ENCODE results near the gene SAMD4A. TPM values are rescaled to one million over a fixed set of nuclear protein-coding genes. Genes with fewer than 3 reads are reported as not detected.

SAMD4A gene
- total RNA-seq, 1 experiment from 2014 or later = 26.5 TPM

DNA sequence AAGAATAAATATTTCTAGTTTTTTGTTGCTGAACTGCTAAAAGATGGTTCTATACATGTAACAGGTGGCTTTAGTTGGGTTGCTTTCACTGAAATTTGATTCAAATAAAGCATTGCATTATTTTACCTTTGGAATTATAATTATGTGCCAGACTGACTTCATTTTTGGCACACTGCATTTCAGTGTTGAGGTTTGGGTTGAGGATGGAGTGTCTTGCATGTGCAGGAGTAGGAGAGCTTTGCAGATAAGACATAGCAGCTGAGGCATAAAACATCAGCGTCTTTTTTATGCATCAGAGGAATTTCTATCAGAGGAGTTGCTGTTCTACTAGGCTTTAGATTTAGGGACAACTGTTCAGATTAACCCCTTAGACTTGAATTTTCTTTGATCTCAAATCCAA lies 17.2 kb downstream of the SAMD4A start:
- H3K9me3 ChIP-seq (ENCODE audit: low read depth, low read length, poor library complexity, severe bottlenecking) = no peaks in the 10 kb centered on the region
- no peak overlapping the region for H3K4me3 ChIP-seq (ENCODE audit: low read depth, low read length, poor library complexity, severe bottlenecking)
- no peak overlapping the region for H3K27ac ChIP-seq (ENCODE audit: low read depth, low read length, poor library complexity, severe bottlenecking)
- intact Hi-C loops (cut with micrococcal nuclease; ENCODE audit: unreplicated experiment) = no loop called here
- no peaks in the 10 kb centered on the region for H3K36me3 ChIP-seq (ENCODE audit: insufficient read depth, low read length, poor library complexity, severe bottlenecking)
- no peaks in the 10 kb centered on the region for H3K27me3 ChIP-seq (replicated peaks; ENCODE audit: insufficient read depth, low read depth, low read length, poor library complexity)
- POLR2A ChIA-PET (ENCODE audit: low non-redundant PET) = no interaction called here
- CTCF ChIA-PET = no interaction called here
- TF ChIP-seq, protein P1, sequence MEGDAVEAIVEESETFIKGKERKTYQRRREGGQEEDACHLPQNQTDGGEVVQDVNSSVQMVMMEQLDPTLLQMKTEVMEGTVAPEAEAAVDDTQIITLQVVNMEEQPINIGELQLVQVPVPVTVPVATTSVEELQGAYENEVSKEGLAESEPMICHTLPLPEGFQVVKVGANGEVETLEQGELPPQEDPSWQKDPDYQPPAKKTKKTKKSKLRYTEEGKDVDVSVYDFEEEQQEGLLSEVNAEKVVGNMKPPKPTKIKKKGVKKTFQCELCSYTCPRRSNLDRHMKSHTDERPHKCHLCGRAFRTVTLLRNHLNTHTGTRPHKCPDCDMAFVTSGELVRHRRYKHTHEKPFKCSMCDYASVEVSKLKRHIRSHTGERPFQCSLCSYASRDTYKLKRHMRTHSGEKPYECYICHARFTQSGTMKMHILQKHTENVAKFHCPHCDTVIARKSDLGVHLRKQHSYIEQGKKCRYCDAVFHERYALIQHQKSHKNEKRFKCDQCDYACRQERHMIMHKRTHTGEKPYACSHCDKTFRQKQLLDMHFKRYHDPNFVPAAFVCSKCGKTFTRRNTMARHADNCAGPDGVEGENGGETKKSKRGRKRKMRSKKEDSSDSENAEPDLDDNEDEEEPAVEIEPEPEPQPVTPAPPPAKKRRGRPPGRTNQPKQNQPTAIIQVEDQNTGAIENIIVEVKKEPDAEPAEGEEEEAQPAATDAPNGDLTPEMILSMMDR (conservative IDR thresholded peaks at IDR 0.05; ENCODE audit: low read depth, low read length) = no peak
- TF ChIP-seq EZH2 (IDR thresholded peaks at IDR 0.05; ENCODE audit: borderline replicate concordance, low read depth, low read length, poor library complexity, severe bottlenecking) = no peak
- no TSS peak for BruUV-seq (replicated peaks)
- DNase-seq (ENCODE audit: low spot score) = no peak
- peaks cover 5% of the 10 kb centered on the region for H3K4me1 ChIP-seq (ENCODE audit: insufficient read depth, low read length, poor library complexity, severe bottlenecking)

GRCh38 chr14:54585214-54585613 lies 18.3 kb downstream of the SAMD4A start:
- no TSS peak for BruUV-seq (replicated peaks)
- no peak for DNase-seq (ENCODE audit: low spot score)
- Histone ChIP-seq H3K27me3 (replicated peaks; ENCODE audit: insufficient read depth, low read depth, low read length, poor library complexity) (no peaks in the 10 kb centered on the region), H3K4me3 (ENCODE audit: low read depth, low read length, poor library complexity, severe bottlenecking) (no peak overlapping the region), H3K36me3 (ENCODE audit: insufficient read depth, low read length, poor library complexity, severe bottlenecking) (no peaks in the 10 kb centered on the region), H3K4me1 (ENCODE audit: insufficient read depth, low read length, poor library complexity, severe bottlenecking) (peaks cover 5% of the 10 kb centered on the region), H3K27ac (ENCODE audit: low read depth, low read length, poor library complexity, severe bottlenecking) (no peak overlapping the region), H3K9me3 (ENCODE audit: low read depth, low read length, poor library complexity, severe bottlenecking) (no peaks in the 10 kb centered on the region)
- ChIA-PET POLR2A (ENCODE audit: low non-redundant PET) (no interaction called here), CTCF (no interaction called here)
- intact Hi-C loops (cut with micrococcal nuclease; ENCODE audit: unreplicated experiment) = no loop called here
- TF ChIP-seq, protein P1 (conservative IDR thresholded peaks at IDR 0.05; ENCODE audit: low read depth, low read length) = no peak
- no peak for TF ChIP-seq EZH2 (IDR thresholded peaks at IDR 0.05; ENCODE audit: borderline replicate concordance, low read depth, low read length, poor library complexity, severe bottlenecking)

DNA sequence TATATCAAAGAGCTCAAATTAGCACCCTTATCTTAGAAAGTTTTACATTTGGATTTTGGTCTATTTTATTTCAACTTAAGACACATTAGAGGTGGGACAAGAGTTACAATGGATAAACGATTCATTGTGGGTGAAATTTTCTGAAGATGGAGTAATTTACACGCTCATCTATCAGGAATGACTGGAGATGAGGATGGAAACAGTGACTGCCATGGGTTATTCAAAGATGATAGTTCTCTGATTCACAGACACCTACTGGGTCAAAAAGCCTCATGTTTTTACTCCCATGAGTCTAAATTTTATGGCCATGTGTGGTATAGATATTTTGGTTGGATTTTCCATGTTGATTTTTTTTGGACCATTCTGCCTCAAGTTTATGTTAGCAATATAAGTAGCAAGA lies 22.1 kb downstream of the SAMD4A start:
- Histone ChIP-seq H3K4me3 (ENCODE audit: low read depth, low read length, poor library complexity, severe bottlenecking) (no peak overlapping the region), H3K36me3 (ENCODE audit: insufficient read depth, low read length, poor library complexity, severe bottlenecking) (no peaks in the 10 kb centered on the region), H3K4me1 (ENCODE audit: insufficient read depth, low read length, poor library complexity, severe bottlenecking) (peaks cover 11% of the 10 kb centered on the region), H3K27me3 (replicated peaks; ENCODE audit: insufficient read depth, low read depth, low read length, poor library complexity) (no peaks in the 10 kb centered on the region), H3K27ac (ENCODE audit: low read depth, low read length, poor library complexity, severe bottlenecking) (no peak overlapping the region), H3K9me3 (ENCODE audit: low read depth, low read length, poor library complexity, severe bottlenecking) (no peaks in the 10 kb centered on the region)
- TF ChIP-seq EZH2 (IDR thresholded peaks at IDR 0.05; ENCODE audit: borderline replicate concordance, low read depth, low read length, poor library complexity, severe bottlenecking) = no peak
- TF ChIP-seq, protein P1 (conservative IDR thresholded peaks at IDR 0.05; ENCODE audit: low read depth, low read length) = no peak
- ChIA-PET CTCF (interaction anchor here (0.5 kb wide), 1 partner anchor 25 kb away, joined by 3 read pairs; no protein-coding TSS in a partner anchor), POLR2A (ENCODE audit: low non-redundant PET) (no interaction called here)
- BruUV-seq (replicated peaks) = no TSS peak
- intact Hi-C loops (cut with micrococcal nuclease; ENCODE audit: unreplicated experiment) = no loop called here
- DNase-seq (ENCODE audit: low spot score) = no peak
